Measurements from ENCODE around the gene TMPRSS9. TPM values are rescaled to one million over a fixed set of nuclear protein-coding genes. Genes with fewer than 3 reads are reported as not detected.

Gene TMPRSS9
- total RNA-seq, 2 donors from 2014 or later = not detected

DNA sequence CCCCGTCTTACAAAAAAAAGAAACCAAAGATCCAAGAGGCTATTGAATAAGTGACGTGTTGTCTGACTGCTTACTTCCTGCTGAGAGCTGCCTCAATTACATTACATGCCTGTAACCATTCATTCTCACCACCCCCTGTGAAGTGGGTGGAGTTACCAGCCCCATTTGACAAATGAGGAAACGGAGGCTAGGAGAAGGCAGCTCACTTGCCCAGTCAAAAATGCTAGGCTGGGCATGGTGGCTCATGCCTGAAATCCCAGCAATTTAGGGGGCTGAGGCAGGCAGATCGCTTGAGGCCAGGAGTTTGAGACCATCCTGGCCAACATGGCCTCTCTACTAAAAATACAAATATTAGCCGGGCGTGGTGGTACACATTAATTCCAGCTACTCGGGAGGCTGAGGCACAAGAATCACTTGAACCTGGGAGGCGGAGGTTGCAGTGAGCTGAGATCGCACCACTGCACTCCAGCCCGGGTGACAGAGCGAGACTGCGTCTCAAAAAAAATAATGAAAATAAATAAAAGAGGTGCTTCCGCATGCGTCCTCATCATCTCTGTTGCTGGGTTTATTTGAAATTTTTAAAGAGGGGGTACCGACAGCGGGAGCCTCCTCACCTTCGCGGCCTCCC, 32.2 kb upstream of the TMPRSS9 start:
- Histone ChIP-seq H3K36me3 (peaks cover 8% of the 10 kb centered on the region), H3K27ac (peak overlapping the region; percentile 68 to 73), H3K4me1 (peaks cover 0 to 57% of the 10 kb centered on the region in 2 donors), H3K4me3 (peak overlapping the region; percentile 97 to 99), H3K27me3 (no peaks in the 10 kb centered on the region), H3K9me3 (no peaks in the 10 kb centered on the region)
- no peak for DNase-seq (ENCODE audit: low spot score)
- TF ChIP-seq, protein P1, sequence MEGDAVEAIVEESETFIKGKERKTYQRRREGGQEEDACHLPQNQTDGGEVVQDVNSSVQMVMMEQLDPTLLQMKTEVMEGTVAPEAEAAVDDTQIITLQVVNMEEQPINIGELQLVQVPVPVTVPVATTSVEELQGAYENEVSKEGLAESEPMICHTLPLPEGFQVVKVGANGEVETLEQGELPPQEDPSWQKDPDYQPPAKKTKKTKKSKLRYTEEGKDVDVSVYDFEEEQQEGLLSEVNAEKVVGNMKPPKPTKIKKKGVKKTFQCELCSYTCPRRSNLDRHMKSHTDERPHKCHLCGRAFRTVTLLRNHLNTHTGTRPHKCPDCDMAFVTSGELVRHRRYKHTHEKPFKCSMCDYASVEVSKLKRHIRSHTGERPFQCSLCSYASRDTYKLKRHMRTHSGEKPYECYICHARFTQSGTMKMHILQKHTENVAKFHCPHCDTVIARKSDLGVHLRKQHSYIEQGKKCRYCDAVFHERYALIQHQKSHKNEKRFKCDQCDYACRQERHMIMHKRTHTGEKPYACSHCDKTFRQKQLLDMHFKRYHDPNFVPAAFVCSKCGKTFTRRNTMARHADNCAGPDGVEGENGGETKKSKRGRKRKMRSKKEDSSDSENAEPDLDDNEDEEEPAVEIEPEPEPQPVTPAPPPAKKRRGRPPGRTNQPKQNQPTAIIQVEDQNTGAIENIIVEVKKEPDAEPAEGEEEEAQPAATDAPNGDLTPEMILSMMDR (IDR thresholded peaks at IDR 0.05) = no peak

DNA sequence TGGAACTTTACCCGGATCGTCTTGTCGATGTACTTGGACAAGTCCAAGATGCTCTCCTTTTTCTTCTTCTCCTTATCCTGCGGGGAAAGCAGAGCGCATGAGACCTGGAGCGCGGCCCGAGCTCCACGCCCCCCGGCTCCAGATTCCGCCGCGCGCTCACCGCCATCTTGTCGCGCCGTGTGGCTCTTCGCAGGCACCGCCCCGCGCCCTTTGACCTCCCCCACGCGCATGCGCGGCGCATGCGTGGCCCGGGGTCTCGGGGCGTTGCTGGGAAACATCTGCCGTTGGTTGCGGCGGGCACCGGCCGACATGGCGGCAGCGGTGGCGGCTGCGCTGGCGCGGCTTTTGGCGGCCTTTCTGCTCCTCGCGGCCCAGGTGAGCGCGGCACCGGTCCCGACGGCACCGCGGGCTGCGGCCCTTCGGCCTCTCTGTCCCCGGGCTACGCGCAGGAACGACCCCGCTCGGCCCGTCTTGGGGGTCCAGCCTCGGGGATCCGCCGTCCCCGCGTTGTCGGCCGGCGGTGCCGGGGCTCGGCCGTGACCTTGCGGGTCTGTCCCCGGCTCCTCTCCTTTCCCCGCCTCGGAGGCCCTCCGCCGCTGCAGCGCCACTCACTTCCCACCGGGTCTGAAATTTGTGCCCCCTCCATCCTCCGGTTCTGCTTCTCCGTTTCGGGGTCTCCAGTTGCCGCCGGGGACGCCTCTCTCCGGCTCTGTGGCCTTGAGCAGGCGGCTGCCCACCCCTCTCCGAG, 31.5 kb upstream of the TMPRSS9 start, which contains the start of the genes LSM7 and SPPL2B:
Gene LSM7 (minus strand): TSS at position 186 of the 748 bp plus-strand sequence. CDS start 20 bp downstream, at position 166.
Gene SPPL2B (plus strand): TSS at position 284 of the 748 bp plus-strand sequence. CDS start 26 bp downstream, at position 310.
- peak; percentile 89 for DNase-seq (ENCODE audit: low spot score)
- Histone ChIP-seq H3K36me3 (peaks cover 1% of the 10 kb centered on the region), H3K27ac (peak within 1 kb of the TSS; percentile 68 to 73), H3K4me1 (peaks cover 0 to 62% of the 10 kb centered on the region in 2 donors), H3K9me3 (no peaks in the 10 kb centered on the region), H3K27me3 (no peaks in the 10 kb centered on the region), H3K4me3 (peak within 1 kb of the TSS; percentile 97 to 99)
- TF ChIP-seq, protein P1 (IDR thresholded peaks at IDR 0.05) = no peak

DNA sequence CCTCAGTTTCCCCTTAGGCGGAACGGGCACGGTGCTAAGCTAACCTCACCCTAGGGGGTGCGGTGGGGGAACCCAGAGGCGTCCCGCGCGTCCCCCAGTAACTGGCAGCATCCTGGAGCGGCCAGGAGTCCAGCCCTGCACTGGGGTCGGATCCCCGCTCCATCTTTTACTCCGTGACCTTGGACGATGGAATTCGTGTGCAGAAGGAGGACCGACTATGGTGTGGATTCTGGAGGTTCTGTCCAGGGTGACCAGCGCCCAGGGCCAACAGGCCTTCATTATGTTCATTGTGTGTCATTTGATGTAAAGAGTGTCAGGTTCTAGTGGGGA, 31.0 kb upstream of the TMPRSS9 start:
- Histone ChIP-seq H3K36me3 (no peaks in the 10 kb centered on the region), H3K9me3 (no peaks in the 10 kb centered on the region), H3K27ac (peak overlapping the region; percentile 68 to 73), H3K4me3 (peak overlapping the region; percentile 97 to 99), H3K27me3 (no peaks in the 10 kb centered on the region), H3K4me1 (peaks cover 0 to 67% of the 10 kb centered on the region in 2 donors)
- DNase-seq (ENCODE audit: low spot score) = no peak
- TF ChIP-seq, protein P1 (IDR thresholded peaks at IDR 0.05) = no peak

DNA sequence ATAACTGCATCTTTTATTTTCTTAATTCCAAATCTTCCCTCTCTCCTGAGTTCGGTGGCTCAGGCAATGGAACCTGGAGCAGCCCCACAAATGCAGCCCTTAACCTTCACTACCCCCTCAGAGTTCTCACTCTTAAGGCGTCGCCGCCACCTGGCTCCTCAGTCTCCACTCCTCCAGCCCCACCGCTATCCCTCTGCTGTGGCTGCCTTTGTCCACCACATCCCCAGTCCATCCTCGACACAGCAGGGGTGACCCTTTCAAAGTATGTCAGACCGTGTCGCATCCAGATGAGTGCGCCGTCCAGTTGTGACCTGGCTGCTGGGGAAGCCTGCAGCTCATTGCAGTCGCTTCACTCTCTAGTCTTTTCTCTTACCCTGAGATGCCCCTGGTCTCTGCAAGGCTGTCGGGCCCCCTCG, 30.6 kb upstream of the TMPRSS9 start:
- H3K27me3 ChIP-seq = no peaks in the 10 kb centered on the region
- peak overlapping the region; percentile 97 to 99 for H3K4me3 ChIP-seq
- TF ChIP-seq, protein P1 (IDR thresholded peaks at IDR 0.05) = no peak
- H3K4me1 ChIP-seq = peaks cover 0 to 67% of the 10 kb centered on the region in 2 donors
- H3K9me3 ChIP-seq = no peaks in the 10 kb centered on the region
- H3K36me3 ChIP-seq = no peaks in the 10 kb centered on the region
- DNase-seq (ENCODE audit: low spot score) = no peak
- no peak overlapping the region for H3K27ac ChIP-seq

DNA sequence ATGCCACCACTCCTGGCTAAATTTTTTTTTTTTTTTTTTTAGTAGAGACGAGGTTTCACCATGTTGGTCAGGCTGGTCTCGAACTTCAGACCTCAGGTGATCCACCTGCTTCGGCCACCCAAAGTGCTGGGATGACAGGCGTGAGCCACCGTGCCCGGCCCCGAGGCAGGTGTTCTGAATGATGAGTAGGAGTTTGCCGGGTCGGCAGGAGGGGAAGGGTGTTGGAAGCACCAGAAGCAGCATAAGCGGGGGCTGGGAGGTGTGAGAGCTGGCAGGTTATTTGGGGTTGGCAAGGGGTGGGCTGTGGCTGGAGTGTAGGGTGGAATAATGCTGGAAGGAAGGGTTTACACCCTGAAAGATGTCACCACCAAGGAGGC, 29.8 kb upstream of the TMPRSS9 start:
- no peaks in the 10 kb centered on the region for H3K9me3 ChIP-seq
- H3K27me3 ChIP-seq = no peaks in the 10 kb centered on the region
- H3K4me3 ChIP-seq = no peak overlapping the region
- no peaks in the 10 kb centered on the region for H3K36me3 ChIP-seq
- no peak overlapping the region for H3K27ac ChIP-seq
- peaks cover 0 to 67% of the 10 kb centered on the region in 2 donors for H3K4me1 ChIP-seq
- no peak for DNase-seq (ENCODE audit: low spot score)
- TF ChIP-seq, protein P1 (IDR thresholded peaks at IDR 0.05) = no peak
